Lower lobe of right lung (tissue), 2 donors: ENCODE results near the gene WNT2B. TPM values are rescaled to one million over a fixed set of nuclear protein-coding genes. Genes with fewer than 3 reads are reported as not detected.

Experiments used
- ATAC-seq, 2 donors: fragments of 200-7000 bp; cut with Tn5 transposase; one replicate each; pipeline ENCODE4 v1.9.1; 2020 to 2022; ENCODE audit warnings: mild to moderate bottlenecking in 2 of 2, moderate library complexity in 2 of 2
- DNase-seq: peaks from one replicate; pipeline ENCODE4 v3.0.0-alpha.2; 2020
- H3K27ac ChIP-seq: fragments of 200-600 bp; one replicate; pipeline ENCODE4 v1.8.0; 2022
- H3K27me3 ChIP-seq: fragments of 200-600 bp; one replicate; pipeline ENCODE4 v1.8.0; 2022; ENCODE audit warnings: low read depth
- H3K36me3 ChIP-seq: fragments of 200-600 bp; one replicate; pipeline ENCODE4 v1.8.0; 2022; ENCODE audit warnings: mild to moderate bottlenecking
- H3K4me1 ChIP-seq: fragments of 200-600 bp; one replicate; pipeline ENCODE4 v1.8.0; 2022
- H3K4me3 ChIP-seq: fragments of 200-600 bp; one replicate; pipeline ENCODE4 v1.8.0; 2022; ENCODE audit warnings: mild to moderate bottlenecking
- H3K9me3 ChIP-seq: fragments of 200-600 bp; one replicate; pipeline ENCODE4 v1.8.0; 2022
- CTCF ChIP-seq: fragments of 200-600 bp; IDR thresholded peaks from one replicate; pipeline ENCODE4 v1.8.0; 2022; ENCODE audit warnings: antibody characterized with exemption, mild to moderate bottlenecking
- intact Hi-C: fragments of 100-400 bp; cut with DNase I; formaldehyde crosslinking; loops from one replicate; pipeline ENCODE4 v1.11.0; 2022
- total RNA-seq: library from RNA; stranded (reverse); fragmentation: NEBNext Ultra II Directional; extraction: Animal tissue kit (Norgen Biotek cat#: 25700); gene quantifications from one replicate; pipeline ENCODE4 v1.2.1, GENCODE V29; 2021
- donor health status: DM: no; HTN: yes; CAD: no; lungs with severe emphysema.

Gene WNT2B
- total RNA-seq, 1 donor from 2014 or later = 11.8 TPM

GRCh38 chr1:112509005-112509659 is 367 bp downstream of the WNT2B start:
- Histone ChIP-seq H3K9me3 (no peaks in the 10 kb centered on the region), H3K4me1 (peaks cover 25% of the 10 kb centered on the region), H3K27ac (no peak overlapping the region), H3K36me3 (no peaks in the 10 kb centered on the region), H3K4me3 (peak overlapping the region; percentile 59), H3K27me3 (peaks cover 20% of the 10 kb centered on the region)
- no peak for TF ChIP-seq CTCF
- ATAC-seq = peak; percentile 37 to 50
- intact Hi-C loops = no loop called here
- peak; percentile 53 for DNase-seq

GRCh38 chr1:112509660-112510178 is 954 bp downstream of the WNT2B start:
- H3K9me3 ChIP-seq = no peaks in the 10 kb centered on the region
- ATAC-seq = no peak
- no peak for TF ChIP-seq CTCF
- intact Hi-C loops = no loop called here
- H3K36me3 ChIP-seq = no peaks in the 10 kb centered on the region
- peaks cover 25% of the 10 kb centered on the region for H3K4me1 ChIP-seq
- H3K4me3 ChIP-seq = peak overlapping the region; percentile 59
- DNase-seq = no peak
- H3K27ac ChIP-seq = no peak overlapping the region
- H3K27me3 ChIP-seq = peaks cover 20% of the 10 kb centered on the region

GRCh38 chr1:112510340-112510739 is 1.6 kb downstream of the WNT2B start:
- H3K4me3 ChIP-seq = no peak overlapping the region
- intact Hi-C loops = no loop called here
- H3K27me3 ChIP-seq = peaks cover 20% of the 10 kb centered on the region

GRCh38 chr1:112511897-112512296 is 3.1 kb downstream of the WNT2B start:
- intact Hi-C loops = no loop called here
- Histone ChIP-seq H3K36me3 (peaks cover 3% of the 10 kb centered on the region), H3K4me1 (peaks cover 25% of the 10 kb centered on the region), H3K4me3 (no peak overlapping the region), H3K27me3 (peaks cover 20% of the 10 kb centered on the region), H3K9me3 (no peaks in the 10 kb centered on the region), H3K27ac (peak overlapping the region; percentile 20)
- ATAC-seq (no peak), DNase-seq (no peak)
- TF ChIP-seq CTCF = no peak

More at GRCh38 chr1:112510340-112510739, 1.6 kb downstream of the WNT2B start:
- Histone ChIP-seq H3K9me3 (no peaks in the 10 kb centered on the region), H3K36me3 (no peaks in the 10 kb centered on the region), H3K4me1 (peaks cover 25% of the 10 kb centered on the region), H3K27ac (no peak overlapping the region)
- DNase-seq = no peak
- no peak for TF ChIP-seq CTCF
- no peak for ATAC-seq

- H3K4me3 ChIP-seq = no peak overlapping the region
- DNase-seq (no peak), ATAC-seq (peak; percentile 20 to 59)
- TF ChIP-seq CTCF = no peak
- H3K27me3 ChIP-seq = peaks cover 15% of the 10 kb centered on the region
- H3K4me1 ChIP-seq = peaks cover 16% of the 10 kb centered on the region
- intact Hi-C loops = no loop called here
- H3K27ac ChIP-seq = peak overlapping the region; percentile 70
- H3K36me3 ChIP-seq = peaks cover 11% of the 10 kb centered on the region
- no peaks in the 10 kb centered on the region for H3K9me3 ChIP-seq
These were observed 4.5 kb downstream of the WNT2B start for GRCh38 chr1:112513112-112513870.
